Medulla oblongata (tissue), 1 donor: ENCODE data around the gene OR10AD1.
"Not testable (repeated sequence)": the region's sequence is repeated elsewhere in the genome, so short reads cannot be mapped to it uniquely, and the experiment has no call there.

Experiments
- DNase-seq: peaks from one replicate; pipeline ENCODE4 v3.0.0-alpha.2; 2015; ENCODE audit errors: extremely low spot score

The OR10AD1 gene

DNA sequence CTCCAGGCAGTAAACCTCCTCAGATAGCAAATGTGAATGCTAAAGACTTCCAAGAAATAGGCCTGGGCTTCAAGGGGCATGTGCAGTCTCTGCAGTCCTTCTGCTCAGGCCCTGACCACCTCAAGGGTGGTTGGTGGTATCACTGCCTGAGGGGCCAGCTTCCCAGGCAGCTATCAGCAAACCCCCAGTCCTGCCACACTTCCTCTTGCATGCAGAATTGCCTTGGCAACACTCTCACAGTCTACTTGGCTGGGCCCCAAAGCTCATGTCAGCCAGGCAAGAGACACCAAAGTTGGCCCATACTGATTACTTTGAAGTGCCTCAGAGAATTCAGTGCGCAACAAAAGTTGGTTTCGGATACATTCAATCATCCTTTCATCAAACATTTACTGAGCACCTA, 42.3 kb downstream of the OR10AD1 start:
- peak; percentile 74 for DNase-seq

DNA sequence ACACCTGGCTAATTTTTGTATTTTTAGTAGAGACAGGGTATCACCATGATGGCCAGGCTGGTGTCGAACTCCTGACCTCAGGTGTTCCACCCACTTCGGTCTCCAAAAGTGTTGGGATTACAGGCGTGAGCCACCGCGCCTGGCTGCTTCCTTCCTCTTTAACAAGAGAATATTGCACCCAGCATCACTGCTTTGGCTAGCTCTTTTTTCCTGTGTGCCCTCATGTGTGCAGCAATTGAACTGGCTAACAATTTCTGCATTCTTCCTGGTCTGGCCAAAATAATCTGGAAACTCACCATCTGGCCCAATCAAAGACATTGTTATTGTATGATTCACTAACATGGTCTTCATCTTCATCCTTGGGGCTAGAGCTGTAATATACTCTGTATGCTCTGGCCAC, 43.0 kb downstream of the OR10AD1 start:
- no peak for DNase-seq

- no peak for DNase-seq
Measured at GRCh38 chr12:48157889-48158370, 45.2 kb downstream of the OR10AD1 start.

DNA sequence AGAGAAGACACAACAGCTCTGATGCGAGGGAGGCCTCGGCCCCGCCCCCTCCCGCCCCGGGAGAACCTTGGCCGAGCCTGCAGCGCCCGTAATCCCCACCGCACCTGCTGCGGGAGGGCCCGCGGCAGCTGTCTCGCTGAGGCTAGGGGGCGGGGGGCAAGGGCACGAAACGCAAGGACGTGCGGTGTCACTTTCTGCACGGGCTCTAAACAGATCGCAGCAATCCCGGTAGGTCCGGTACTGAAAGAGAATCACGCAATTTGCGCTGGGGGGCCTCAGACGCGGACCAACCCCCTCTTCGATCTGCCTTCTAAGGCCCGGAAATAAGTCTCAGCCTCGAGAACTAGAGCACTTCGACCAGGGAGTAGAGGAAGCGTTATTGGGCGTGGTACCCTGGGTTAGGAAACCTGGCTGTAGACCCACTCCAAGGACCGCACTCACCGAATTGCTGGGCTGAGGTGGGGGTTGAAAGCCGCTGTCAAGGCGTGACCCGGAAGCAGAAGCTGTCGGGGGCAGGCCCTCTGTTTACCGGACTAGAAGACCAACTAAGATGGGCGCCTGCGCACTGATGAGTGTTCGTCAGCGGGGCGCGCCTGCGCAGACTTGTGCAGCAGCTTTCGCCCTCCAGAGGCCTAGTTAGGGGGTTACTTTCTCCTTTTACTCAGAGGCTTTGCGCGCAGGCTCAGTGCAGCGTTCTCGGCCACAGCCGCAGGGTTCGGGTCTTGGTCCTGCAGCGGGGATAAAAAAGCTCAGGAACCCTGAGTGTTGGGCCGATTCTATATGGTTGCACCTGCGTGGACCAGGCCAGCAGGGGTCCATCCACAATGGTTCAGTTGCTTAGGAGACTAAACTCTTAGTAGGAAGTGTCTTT, 45.8 kb downstream of the OR10AD1 start, which contains the start of gene ASB8:
Gene ASB8 (minus strand): TSS at position 498 of the 871 bp plus-strand sequence. CDS start 4,019 bp downstream, outside the sequence.
- DNase-seq = peak; percentile 99

GRCh38 chr12:48156652-48157017, 46.5 kb downstream of the OR10AD1 start:
- no peak for DNase-seq

DNA sequence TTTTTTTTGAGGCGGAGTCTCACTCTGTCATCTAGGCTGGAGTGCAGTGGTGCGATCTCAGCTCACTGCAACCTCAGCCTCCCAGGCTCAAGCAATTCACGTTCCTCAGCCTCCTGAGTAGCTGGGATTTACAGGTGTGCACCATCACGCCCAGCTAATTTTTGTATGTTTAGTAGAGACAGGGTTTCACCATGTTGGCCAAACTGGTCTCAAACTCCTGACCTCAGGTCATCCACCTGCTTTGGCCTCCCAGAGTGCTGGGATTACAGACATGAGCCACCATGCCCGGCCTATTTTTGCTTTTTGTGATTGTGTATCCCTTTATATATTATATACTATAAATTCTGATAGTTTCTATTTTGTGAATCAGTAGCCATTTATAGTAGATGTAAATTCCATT, 47.3 kb downstream of the OR10AD1 start:
- not testable (repeated sequence) for DNase-seq
